Breast epithelium (tissue), 4 donors: Measurements from ENCODE around the gene ERGIC1. TPM values are rescaled to one million over a fixed set of nuclear protein-coding genes. Genes with fewer than 3 reads are reported as not detected.

ENCODE experiments used
- DNase-seq, 2 donors: peaks; one replicate each; pipeline ENCODE4 v3.0.0-alpha.2; 2019; ENCODE audit warnings: low spot score in 2 of 2
- H3K27ac ChIP-seq, 2 donors: fragments of 200-600 bp; sonication (generic) in 1 of 2; one replicate each; pipeline ENCODE4 v1.5.1; 2016 to 2019; ENCODE audit warnings: mild to moderate bottlenecking in 1 of 2
- H3K27me3 ChIP-seq, 2 donors: fragments of 200-600 bp; sonication (generic) in 1 of 2; one replicate each; pipeline versions ENCODE4 v1.5.1 to v1.6.0; 2017 to 2019; ENCODE audit warnings: control low read depth in 1 of 2, mild to moderate bottlenecking in 1 of 2
- H3K36me3 ChIP-seq: fragments of 200-600 bp; one replicate; pipeline ENCODE4 v1.5.1; 2019
- H3K4me1 ChIP-seq, 2 donors: fragments of 200-600 bp; sonication (generic); one replicate each; pipeline ENCODE4 v1.5.1; 2016 to 2019; ENCODE audit warnings: control low read depth in 1 of 2
- H3K4me3 ChIP-seq, 3 donors: fragments of 200-600 bp; sonication (generic); 1 replicate in 2 of 3; 2 replicates in 1 of 3; pipeline ENCODE4 v1.5.1; 2016 to 2019; ENCODE audit warnings: mild to moderate bottlenecking in 3 of 3, moderate library complexity in 2 of 3
- H3K9me3 ChIP-seq, 2 donors: fragments of 200-600 bp; sonication (generic) in 1 of 2; one replicate each; pipeline ENCODE4 v1.5.1; 2016 to 2019; ENCODE audit warnings: control low read depth in 1 of 2
- CTCF ChIP-seq, 3 donors: fragments of 450-650 bp; IDR thresholded peaks; one replicate each; pipeline ENCODE4 v1.5.1; 2016 to 2017; ENCODE audit warnings: antibody characterized with exemption in 3 of 3, mild to moderate bottlenecking in 3 of 3, moderate library complexity in 3 of 3
- POLR2A ChIP-seq: fragments of 450-650 bp; IDR thresholded peaks from one replicate; pipeline ENCODE4 v1.6.1; 2016; ENCODE audit warnings: antibody characterized with exemption, mild to moderate bottlenecking, moderate library complexity
- POLR2AphosphoS5 ChIP-seq, 3 donors: sonication (generic); formaldehyde crosslinking; IDR thresholded peaks; one replicate each; pipeline ENCODE4 v1.6.1; 2017; ENCODE audit warnings: antibody characterized with exemption in 3 of 3
- intact Hi-C: fragments of 100-400 bp; cut with DNase I; formaldehyde crosslinking; loops from one replicate; pipeline ENCODE4 v1.15.1; 2023; ENCODE audit warnings: low total_unique reads
- total RNA-seq, 3 donors: library from RNA; depleted of rRNA; stranded (reverse); fragments of >200 nt; gene quantifications; one replicate each; pipeline ENCODE4 v1.1.0, GENCODE V29; 2016

ERGIC1 gene
- total RNA-seq, 3 donors from 2014 or later: 86.6 to 139 (median 95.2) TPM

- Histone ChIP-seq H3K4me1 (peaks cover 0 to 5% of the 10 kb centered on the region in 2 donors), H3K4me3 (peak overlapping the region in 1 of 3 donors; percentile 15), H3K27me3 (no peaks in the 10 kb centered on the region), H3K36me3 (no peaks in the 10 kb centered on the region), H3K27ac (peak overlapping the region; percentile 64 to 79), H3K9me3 (no peaks in the 10 kb centered on the region)
- intact Hi-C loops: no loop called here
- TF ChIP-seq CTCF (IDR thresholded peaks at IDR 0.05): no peak
- no peak for TF ChIP-seq POLR2A
- TF ChIP-seq POLR2AphosphoS5 (IDR thresholded peaks at IDR 0.05): no peak
- DNase-seq: no peak
These were observed 45.0 kb upstream of the ERGIC1 start for GRCh38 chr5:172788771-172789686.

GRCh38 chr5:172789687-172790495 is 44.2 kb upstream of the ERGIC1 start:
- H3K4me3 ChIP-seq: no peak overlapping the region
- H3K36me3 ChIP-seq: no peaks in the 10 kb centered on the region
- H3K27me3 ChIP-seq: no peaks in the 10 kb centered on the region
- intact Hi-C loops: no loop called here
- peaks cover 0 to 5% of the 10 kb centered on the region in 2 donors for H3K4me1 ChIP-seq
- H3K27ac ChIP-seq: peak overlapping the region; percentile 64 to 79
- TF ChIP-seq POLR2A: no peak
- TF ChIP-seq POLR2AphosphoS5 (IDR thresholded peaks at IDR 0.05): no peak
- TF ChIP-seq CTCF (IDR thresholded peaks at IDR 0.05): no peak
- DNase-seq: no peak
- no peaks in the 10 kb centered on the region for H3K9me3 ChIP-seq

GRCh38 chr5:172790496-172790889 is 43.6 kb upstream of the ERGIC1 start:
- peak overlapping the region in 1 of 2 donors; percentile 79 for H3K27ac ChIP-seq

GRCh38 chr5:172791286-172791685 is 42.8 kb upstream of the ERGIC1 start:
- no peak for DNase-seq
- no peaks in the 10 kb centered on the region for H3K27me3 ChIP-seq
- H3K4me3 ChIP-seq: no peak overlapping the region
- no peaks in the 10 kb centered on the region for H3K36me3 ChIP-seq
- H3K4me1 ChIP-seq: peaks cover 0 to 5% of the 10 kb centered on the region in 2 donors
- H3K27ac ChIP-seq: peak overlapping the region in 1 of 2 donors; percentile 25
- intact Hi-C loops: no loop called here
- TF ChIP-seq POLR2AphosphoS5 (IDR thresholded peaks at IDR 0.05): no peak
- no peak for TF ChIP-seq POLR2A
- no peak for TF ChIP-seq CTCF (IDR thresholded peaks at IDR 0.05)
- no peaks in the 10 kb centered on the region for H3K9me3 ChIP-seq

More at GRCh38 chr5:172790496-172790889, 43.6 kb upstream of the ERGIC1 start:
- Histone ChIP-seq H3K9me3 (no peaks in the 10 kb centered on the region), H3K27me3 (no peaks in the 10 kb centered on the region), H3K4me1 (peaks cover 0 to 5% of the 10 kb centered on the region in 2 donors), H3K4me3 (no peak overlapping the region), H3K36me3 (no peaks in the 10 kb centered on the region)
- DNase-seq: no peak
- intact Hi-C loops: no loop called here
- TF ChIP-seq POLR2A (no peak), POLR2AphosphoS5 (IDR thresholded peaks at IDR 0.05) (no peak), CTCF (IDR thresholded peaks at IDR 0.05) (no peak)
